Fibroblast of lung (primary cell): Measurements from ENCODE around the gene PGAM5.

Experiments
- EZH2 ChIP-seq: IDR thresholded peaks from 2 replicates; pipeline ENCODE4 v1.5.1; 2012; ENCODE audit warnings: low read length, control low read depth, mild to moderate bottlenecking; ENCODE audit errors: missing control alignments
- TF ChIP-seq, protein P1 (sequence below), 2 donors: IDR thresholded peaks in 1 of 2; conservative IDR thresholded peaks in 1 of 2; 1 replicate in 1 of 2; 2 replicates in 1 of 2; pipeline ENCODE4 v1.5.1; 2011 to 2012; ENCODE audit warnings: low read length in 2 of 2, control low read depth in 1 of 2, inconsistent platforms in 1 of 2, low read depth in 1 of 2, mild to moderate bottlenecking in 1 of 2

GRCh38 chr12:132690112-132690511 is 20.5 kb upstream of the PGAM5 start:
- TF ChIP-seq, protein P1, sequence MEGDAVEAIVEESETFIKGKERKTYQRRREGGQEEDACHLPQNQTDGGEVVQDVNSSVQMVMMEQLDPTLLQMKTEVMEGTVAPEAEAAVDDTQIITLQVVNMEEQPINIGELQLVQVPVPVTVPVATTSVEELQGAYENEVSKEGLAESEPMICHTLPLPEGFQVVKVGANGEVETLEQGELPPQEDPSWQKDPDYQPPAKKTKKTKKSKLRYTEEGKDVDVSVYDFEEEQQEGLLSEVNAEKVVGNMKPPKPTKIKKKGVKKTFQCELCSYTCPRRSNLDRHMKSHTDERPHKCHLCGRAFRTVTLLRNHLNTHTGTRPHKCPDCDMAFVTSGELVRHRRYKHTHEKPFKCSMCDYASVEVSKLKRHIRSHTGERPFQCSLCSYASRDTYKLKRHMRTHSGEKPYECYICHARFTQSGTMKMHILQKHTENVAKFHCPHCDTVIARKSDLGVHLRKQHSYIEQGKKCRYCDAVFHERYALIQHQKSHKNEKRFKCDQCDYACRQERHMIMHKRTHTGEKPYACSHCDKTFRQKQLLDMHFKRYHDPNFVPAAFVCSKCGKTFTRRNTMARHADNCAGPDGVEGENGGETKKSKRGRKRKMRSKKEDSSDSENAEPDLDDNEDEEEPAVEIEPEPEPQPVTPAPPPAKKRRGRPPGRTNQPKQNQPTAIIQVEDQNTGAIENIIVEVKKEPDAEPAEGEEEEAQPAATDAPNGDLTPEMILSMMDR (conservative IDR thresholded peaks at IDR 0.05 in 1 of 2, IDR thresholded peaks at IDR 0.05 in 1 of 2; ENCODE audit: low read depth in 1 of 2, low read length in 2 of 2), result no peak
- TF ChIP-seq EZH2, result no peak
